KOPT-K1 (cell line): Measurements from ENCODE around the gene GPR3.
"Not testable (repeated sequence)": the region's sequence is repeated elsewhere in the genome, so short reads cannot be mapped to it uniquely, and the experiment has no call there.

Source experiments
- H3K27ac ChIP-seq: fragments of 200-600 bp; sonication (generic); 2 replicates; pipeline ENCODE4 v1.5.1; 2016; ENCODE audit warnings: antibody characterized with exemption, mild to moderate bottlenecking, low read depth, low read length; ENCODE audit not compliant: poor library complexity, severe bottlenecking
- H3K36me3 ChIP-seq: fragments of 200-600 bp; sonication (generic); 2 replicates; pipeline ENCODE4 v1.5.1; 2017; ENCODE audit warnings: antibody characterized with exemption, mild to moderate bottlenecking, low read length, moderate library complexity; ENCODE audit not compliant: insufficient read depth
- H3K9me3 ChIP-seq: fragments of 200-600 bp; sonication (generic); 2 replicates; pipeline ENCODE4 v1.5.1; 2017; ENCODE audit warnings: antibody characterized with exemption, low read length, mild to moderate bottlenecking; ENCODE audit not compliant: insufficient read depth, poor library complexity, severe bottlenecking

GPR3 gene

GRCh38 chr1:27414091-27414490 lies 21.7 kb downstream of the GPR3 start:
- H3K9me3 ChIP-seq, result no peaks in the 10 kb centered on the region
- H3K27ac ChIP-seq, result no peak overlapping the region
- H3K36me3 ChIP-seq, result peaks cover 99% of the 10 kb centered on the region

DNA sequence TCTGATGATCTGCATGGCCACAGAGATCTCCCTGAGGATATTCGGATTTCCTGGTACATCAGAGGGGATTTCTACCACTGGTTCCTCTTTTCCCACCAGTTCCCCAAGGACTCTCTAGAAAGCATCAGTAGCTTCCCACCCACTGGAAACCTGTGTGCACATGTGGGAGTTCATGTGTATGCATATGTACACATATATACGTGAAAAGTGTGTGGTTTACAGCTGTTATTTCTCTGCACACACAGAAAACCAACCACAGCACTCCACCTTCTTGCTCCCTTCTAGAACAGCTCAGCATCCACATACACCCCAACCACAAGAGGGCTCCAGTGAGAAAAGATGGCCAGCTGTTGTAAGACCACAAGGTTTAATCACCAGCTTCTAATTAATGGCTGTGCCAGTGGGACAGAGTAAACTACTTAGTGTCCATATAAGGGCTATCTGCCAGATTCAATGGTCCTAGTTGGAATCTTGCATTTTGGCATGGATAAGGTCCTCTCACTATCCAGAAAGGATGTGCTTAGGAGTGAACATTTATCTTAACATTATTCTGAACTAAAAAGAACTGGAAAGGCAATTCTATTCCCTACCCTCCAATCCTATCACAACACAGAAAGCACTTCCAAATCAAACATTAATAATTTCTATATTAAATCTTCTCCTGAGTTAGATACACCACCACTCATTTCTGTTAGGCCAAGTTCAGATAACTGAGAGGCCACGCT lies 24.1 kb downstream of the GPR3 start:
- Histone ChIP-seq H3K36me3 (peaks cover 80% of the 10 kb centered on the region), H3K27ac (no peak overlapping the region), H3K9me3 (no peaks in the 10 kb centered on the region)

DNA sequence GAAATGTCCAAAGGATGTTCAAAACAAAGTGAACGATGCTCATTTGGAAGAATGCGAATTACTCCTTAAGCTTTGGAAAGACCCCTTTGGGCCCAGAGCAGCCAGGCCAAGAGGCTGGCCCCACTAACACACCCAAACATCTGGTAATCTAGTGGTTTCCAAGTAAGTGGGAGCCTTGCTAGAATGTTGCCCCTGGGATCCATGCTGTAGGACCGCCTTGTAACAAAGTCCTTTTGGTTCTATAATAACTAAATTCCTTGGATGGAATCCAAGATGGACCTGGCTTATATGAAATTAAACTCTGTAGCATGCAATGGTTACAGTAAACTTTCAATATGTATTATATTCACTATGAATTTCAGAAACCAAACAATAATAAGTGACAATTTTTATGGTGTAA lies 25.3 kb downstream of the GPR3 start:
- H3K36me3 ChIP-seq, result peaks cover 69% of the 10 kb centered on the region
- H3K9me3 ChIP-seq, result no peaks in the 10 kb centered on the region
- H3K27ac ChIP-seq, result no peak overlapping the region

DNA sequence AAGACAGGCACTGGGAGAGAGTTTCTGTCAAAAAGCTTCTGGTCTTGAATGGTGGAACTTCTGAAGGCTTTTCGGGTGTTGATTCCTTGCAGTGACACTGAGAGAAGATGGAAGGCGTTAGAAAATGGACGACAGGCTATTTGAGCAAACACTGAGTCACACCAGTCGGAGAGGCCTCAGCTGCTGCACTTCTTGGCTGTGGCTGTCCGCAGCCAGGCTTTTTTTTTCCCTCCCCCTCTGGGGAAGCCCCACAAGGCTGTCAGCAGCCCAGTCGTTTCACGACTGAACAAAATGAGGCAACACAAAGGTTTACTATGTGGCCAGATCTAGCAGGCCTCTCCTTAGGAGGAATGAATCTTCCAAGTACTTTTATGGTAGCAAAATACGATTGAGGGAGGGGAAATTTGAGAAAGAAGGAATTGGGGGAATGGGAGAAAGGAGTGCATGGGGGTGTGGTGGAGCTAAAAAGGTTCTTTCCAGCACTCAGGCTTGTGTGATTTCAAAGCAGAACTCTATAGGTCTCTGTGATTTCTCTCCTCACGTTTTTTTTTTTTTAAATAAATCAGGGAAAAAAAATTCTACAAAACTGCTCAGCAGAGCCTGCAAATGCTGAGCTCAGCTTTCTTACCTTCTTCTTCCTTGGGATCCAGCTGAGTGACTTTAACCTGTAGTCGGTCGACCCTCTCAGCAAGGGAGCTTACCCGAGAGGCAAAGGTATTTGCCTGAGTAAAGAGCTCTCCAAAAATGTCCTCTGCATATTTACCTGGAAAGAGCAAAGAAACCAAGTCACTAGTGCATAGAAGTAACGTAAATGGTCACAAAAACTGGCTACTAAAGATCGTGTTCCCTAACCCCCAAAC lies 26.1 kb downstream of the GPR3 start:
- Histone ChIP-seq H3K36me3 (peaks cover 60% of the 10 kb centered on the region), H3K9me3 (no peaks in the 10 kb centered on the region), H3K27ac (no peak overlapping the region)

- no peaks in the 10 kb centered on the region for H3K9me3 ChIP-seq
- peaks cover 46% of the 10 kb centered on the region for H3K36me3 ChIP-seq
- no peak overlapping the region for H3K27ac ChIP-seq
Observed at GRCh38 chr1:27423709-27424108, 31.3 kb downstream of the GPR3 start.

GRCh38 chr1:27427329-27427728 lies 34.9 kb downstream of the GPR3 start:
- H3K9me3 ChIP-seq, result no peaks in the 10 kb centered on the region
- peaks cover 37% of the 10 kb centered on the region for H3K36me3 ChIP-seq
- peak overlapping the region; percentile 61 for H3K27ac ChIP-seq

GRCh38 chr1:27427816-27428315 lies 35.4 kb downstream of the GPR3 start:
- Histone ChIP-seq H3K27ac (peak overlapping the region; percentile 61), H3K9me3 (no peaks in the 10 kb centered on the region), H3K36me3 (peaks cover 37% of the 10 kb centered on the region)

DNA sequence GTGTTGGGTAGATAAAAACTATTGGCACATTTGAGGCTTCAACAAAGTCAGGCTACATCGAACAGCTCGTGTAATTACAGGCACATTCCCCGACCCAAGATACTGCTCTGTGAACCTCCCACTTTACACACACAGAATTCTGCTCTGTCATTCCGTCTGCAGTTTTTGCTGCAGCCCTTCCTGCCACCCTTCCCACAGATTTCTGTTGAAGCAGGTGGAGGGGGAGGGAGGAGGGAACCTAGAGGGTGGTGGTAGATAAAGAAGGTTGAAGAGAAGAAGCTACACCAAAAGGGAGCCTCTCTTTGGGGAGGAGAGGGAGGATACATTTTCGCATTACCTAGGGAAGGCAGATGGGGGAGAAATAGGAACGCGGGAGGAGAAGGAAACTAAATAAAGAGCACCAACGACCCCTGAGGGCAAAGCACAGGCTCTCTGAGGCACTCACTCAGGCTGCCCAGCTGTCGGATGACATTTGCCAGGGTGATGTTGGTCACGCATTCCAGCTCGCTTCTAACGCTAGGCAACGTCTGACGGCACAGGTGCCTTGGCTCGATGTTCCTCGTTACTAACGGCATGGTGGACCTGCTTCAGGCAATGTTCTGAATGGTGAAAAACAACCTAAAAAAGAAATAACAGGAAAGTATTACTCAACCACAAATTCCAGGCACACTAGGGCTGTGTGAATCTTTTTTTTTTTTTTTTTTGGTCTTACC lies 36.0 kb downstream of the GPR3 start:
- Histone ChIP-seq H3K27ac (peak overlapping the region; percentile 61), H3K36me3 (peaks cover 37% of the 10 kb centered on the region), H3K9me3 (no peaks in the 10 kb centered on the region)

DNA sequence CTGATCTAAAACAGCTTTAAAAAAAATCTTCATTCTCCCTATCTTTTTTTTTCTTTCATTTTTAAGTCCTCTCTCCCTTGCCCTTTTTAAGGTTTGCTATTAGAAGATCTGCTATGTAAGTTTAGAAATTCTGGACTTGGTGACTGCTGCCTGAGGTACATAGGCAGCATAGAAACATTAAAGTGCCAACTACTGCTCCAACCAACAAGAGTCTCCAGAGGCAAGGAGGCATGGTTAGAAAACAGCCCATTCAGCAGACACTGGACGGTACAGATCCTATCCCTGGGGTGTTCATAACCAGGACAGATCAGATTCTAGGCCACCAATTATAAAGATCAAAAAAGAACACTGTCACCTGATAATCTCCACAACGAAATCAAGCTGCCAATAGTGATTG lies 36.6 kb downstream of the GPR3 start:
- Histone ChIP-seq H3K36me3 (peaks cover 37% of the 10 kb centered on the region), H3K27ac (peak overlapping the region; percentile 61), H3K9me3 (no peaks in the 10 kb centered on the region)

GRCh38 chr1:27430903-27431600 lies 38.6 kb downstream of the GPR3 start:
- H3K27ac ChIP-seq, result peak overlapping the region; percentile 51
- no peaks in the 10 kb centered on the region for H3K9me3 ChIP-seq

GRCh38 chr1:27431601-27431940 lies 39.1 kb downstream of the GPR3 start:
- Histone ChIP-seq H3K36me3 (peaks cover 15% of the 10 kb centered on the region), H3K27ac (peak overlapping the region; percentile 51)

More at GRCh38 chr1:27430903-27431600, 38.6 kb downstream of the GPR3 start:
- H3K36me3 ChIP-seq, result peaks cover 21% of the 10 kb centered on the region

GRCh38 chr1:27432725-27433124 lies 40.3 kb downstream of the GPR3 start:
- H3K9me3 ChIP-seq, H3K27ac ChIP-seq, H3K36me3 ChIP-seq: not testable (repeated sequence)

More at GRCh38 chr1:27431601-27431940, 39.1 kb downstream of the GPR3 start:
- no peaks in the 10 kb centered on the region for H3K9me3 ChIP-seq

DNA sequence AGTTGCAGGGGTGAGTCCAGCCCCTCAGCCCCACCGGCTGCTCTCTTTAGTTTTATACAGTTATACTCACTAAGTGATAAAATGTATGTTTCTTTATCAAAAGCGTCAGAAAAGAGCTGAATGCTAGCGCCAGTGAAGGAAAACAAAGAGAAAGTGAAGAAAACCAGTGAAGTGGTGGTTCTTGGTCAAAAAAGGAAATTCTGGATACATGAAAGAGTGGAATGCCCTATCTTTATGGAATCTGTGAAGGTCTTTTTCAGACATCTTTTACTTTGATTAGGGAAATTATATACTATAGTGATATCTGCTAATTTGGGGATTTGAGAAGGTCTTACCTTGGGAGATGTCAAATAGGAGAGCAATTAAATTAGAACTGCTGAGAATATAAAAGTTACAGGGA lies 41.3 kb downstream of the GPR3 start:
- H3K27ac ChIP-seq, result peak overlapping the region; percentile 14
- no peaks in the 10 kb centered on the region for H3K9me3 ChIP-seq
- H3K36me3 ChIP-seq, result no peaks in the 10 kb centered on the region

- peak overlapping the region; percentile 57 for H3K27ac ChIP-seq
- peaks cover 10% of the 10 kb centered on the region; the same call in 1 of the 2 replicates for H3K36me3 ChIP-seq
- no peaks in the 10 kb centered on the region for H3K9me3 ChIP-seq
Observed at GRCh38 chr1:27435566-27436203, 43.3 kb downstream of the GPR3 start.
